DMS153 (cell line): ENCODE results near the gene DCP1A.
"Not testable (repeated sequence)": the region's sequence is repeated elsewhere in the genome, so short reads cannot be mapped to it uniquely, and the experiment has no call there.

Source experiments
- DNase-seq: peaks from one replicate; lab custom pipeline; 2025; lab: John Stamatoyannopoulos, UW

Gene DCP1A

GRCh38 chr3:53328746-53329145 lies 18.6 kb downstream of the DCP1A start:
- DNase-seq: no peak

- not testable (repeated sequence) for DNase-seq
Measured at GRCh38 chr3:53327986-53328385, 19.4 kb downstream of the DCP1A start.

- DNase-seq: no peak
Measured at GRCh38 chr3:53324105-53324504, 23.2 kb downstream of the DCP1A start.

- DNase-seq: no peak
Measured at GRCh38 chr3:53320697-53321096, 26.6 kb downstream of the DCP1A start.

GRCh38 chr3:53318522-53318921 lies 28.8 kb downstream of the DCP1A start:
- no peak for DNase-seq

- no peak for DNase-seq
Measured at GRCh38 chr3:53312832-53313231, 34.5 kb downstream of the DCP1A start.

GRCh38 chr3:53311882-53312281 lies 35.5 kb downstream of the DCP1A start:
- DNase-seq: no peak

- DNase-seq: no peak
Measured at GRCh38 chr3:53303957-53304356, 43.4 kb downstream of the DCP1A start.

- no peak for DNase-seq
Measured at GRCh38 chr3:53303549-53303948, 43.8 kb downstream of the DCP1A start.

GRCh38 chr3:53300826-53301225 lies 46.5 kb downstream of the DCP1A start:
- no peak for DNase-seq

GRCh38 chr3:53299611-53300023 lies 47.7 kb downstream of the DCP1A start:
- DNase-seq: peak; percentile 11

- no peak for DNase-seq
Measured at GRCh38 chr3:53295410-53295809, 51.9 kb downstream of the DCP1A start.

GRCh38 chr3:53293867-53294266 lies 53.5 kb downstream of the DCP1A start:
- DNase-seq: no peak

- no peak for DNase-seq
Measured at GRCh38 chr3:53288214-53288613, 59.1 kb downstream of the DCP1A start.

GRCh38 chr3:53287131-53287629 lies 60.2 kb downstream of the DCP1A start:
- no peak for DNase-seq

GRCh38 chr3:53286727-53287126 lies 60.6 kb downstream of the DCP1A start:
- no peak for DNase-seq

GRCh38 chr3:53282581-53282980 lies 64.8 kb downstream of the DCP1A start:
- DNase-seq: no peak

GRCh38 chr3:53278667-53279066 lies 68.7 kb downstream of the DCP1A start:
- no peak for DNase-seq

GRCh38 chr3:53274938-53275605 lies 72.3 kb downstream of the DCP1A start:
- DNase-seq: no peak

- DNase-seq: no peak
Measured at GRCh38 chr3:53273146-53273670, 74.1 kb downstream of the DCP1A start.

GRCh38 chr3:53269888-53270880 lies 77.2 kb downstream of the DCP1A start:
- DNase-seq: peak; percentile 86

- DNase-seq: not testable (repeated sequence)
Measured at GRCh38 chr3:53269193-53269592, 78.2 kb downstream of the DCP1A start.

GRCh38 chr3:53267766-53268165 lies 79.6 kb downstream of the DCP1A start:
- DNase-seq: no peak
